ENCODE data around the gene SSBP3.

Gene SSBP3

GRCh38 chr1:54337928-54338327 is 68.3 kb downstream of the SSBP3 start:
- Histone ChIP-seq H3K4me2 (ENCODE audit: insufficient read depth, low read length) (no peak overlapping the region), H2AFZ (ENCODE audit: low read depth, low read length) (no peak overlapping the region), H3K27ac (ENCODE audit: low read length) (no peak overlapping the region), H3K36me3 (ENCODE audit: insufficient read depth, low read length) (peaks cover 56% of the 10 kb centered on the region), H3K79me2 (ENCODE audit: insufficient read depth, low read length) (peaks cover 97% of the 10 kb centered on the region), H3K4me3 (ENCODE audit: low read depth in 1 of 2, low read length in 2 of 2) (no peak overlapping the region), H3K9me3 (ENCODE audit: insufficient read depth, low read length, severe bottlenecking) (no peaks in the 10 kb centered on the region), H3K9ac (ENCODE audit: low read depth, low read length) (no peak overlapping the region), H4K20me1 (ENCODE audit: insufficient read depth, low read length) (peaks cover 76% of the 10 kb centered on the region), H3K27me3 (ENCODE audit: insufficient read depth, low read length, poor library complexity) (no peaks in the 10 kb centered on the region), H3K4me1 (ENCODE audit: insufficient read depth, low read length) (no peaks in the 10 kb centered on the region)
- TF ChIP-seq CTCF (IDR thresholded peaks at IDR 0.05; ENCODE audit: borderline replicate concordance, extremely low read depth, low read length, poor library complexity, severe bottlenecking) (no peak), EZH2 (IDR thresholded peaks at IDR 0.05; ENCODE audit: borderline replicate concordance, low read depth, low read length, severe bottlenecking) (no peak)
- ATAC-seq (ENCODE audit: insufficient read depth, low read depth) (no peak), DNase-seq (no peak)

- ATAC-seq (ENCODE audit: insufficient read depth, low read depth) (no peak), DNase-seq (no peak)
- H2AFZ ChIP-seq (ENCODE audit: low read depth, low read length): no peak overlapping the region
- peaks cover 76% of the 10 kb centered on the region for H4K20me1 ChIP-seq (ENCODE audit: insufficient read depth, low read length)
- no peak overlapping the region for H3K4me2 ChIP-seq (ENCODE audit: insufficient read depth, low read length)
- no peak overlapping the region for H3K9ac ChIP-seq (ENCODE audit: low read depth, low read length)
- H3K27ac ChIP-seq (ENCODE audit: low read length): no peak overlapping the region
- TF ChIP-seq EZH2 (IDR thresholded peaks at IDR 0.05; ENCODE audit: borderline replicate concordance, low read depth, low read length, severe bottlenecking) (no peak), CTCF (IDR thresholded peaks at IDR 0.05; ENCODE audit: borderline replicate concordance, extremely low read depth, low read length, poor library complexity, severe bottlenecking) (no peak)
- no peaks in the 10 kb centered on the region for H3K27me3 ChIP-seq (ENCODE audit: insufficient read depth, low read length, poor library complexity)
- peaks cover 58% of the 10 kb centered on the region for H3K36me3 ChIP-seq (ENCODE audit: insufficient read depth, low read length)
- H3K79me2 ChIP-seq (ENCODE audit: insufficient read depth, low read length): peaks cover 97% of the 10 kb centered on the region
- H3K4me3 ChIP-seq (ENCODE audit: low read depth in 1 of 2, low read length in 2 of 2): no peak overlapping the region
- H3K9me3 ChIP-seq (ENCODE audit: insufficient read depth, low read length, severe bottlenecking): no peaks in the 10 kb centered on the region
- no peaks in the 10 kb centered on the region for H3K4me1 ChIP-seq (ENCODE audit: insufficient read depth, low read length)
These were observed 69.2 kb downstream of the SSBP3 start for GRCh38 chr1:54337034-54337433.

GRCh38 chr1:54336116-54336515 is 70.1 kb downstream of the SSBP3 start:
- H3K9ac ChIP-seq (ENCODE audit: low read depth, low read length): no peak overlapping the region
- no peak overlapping the region for H2AFZ ChIP-seq (ENCODE audit: low read depth, low read length)
- no peak overlapping the region for H3K27ac ChIP-seq (ENCODE audit: low read length)
- ATAC-seq (ENCODE audit: insufficient read depth, low read depth): no peak
- H4K20me1 ChIP-seq (ENCODE audit: insufficient read depth, low read length): peaks cover 77% of the 10 kb centered on the region
- H3K79me2 ChIP-seq (ENCODE audit: insufficient read depth, low read length): peaks cover 97% of the 10 kb centered on the region
- no peak overlapping the region for H3K4me2 ChIP-seq (ENCODE audit: insufficient read depth, low read length)
- no peaks in the 10 kb centered on the region for H3K4me1 ChIP-seq (ENCODE audit: insufficient read depth, low read length)
- H3K4me3 ChIP-seq (ENCODE audit: low read depth in 1 of 2, low read length in 2 of 2): no peak overlapping the region
- no peak for TF ChIP-seq EZH2 (IDR thresholded peaks at IDR 0.05; ENCODE audit: borderline replicate concordance, low read depth, low read length, severe bottlenecking)
- no peak for TF ChIP-seq CTCF (IDR thresholded peaks at IDR 0.05; ENCODE audit: borderline replicate concordance, extremely low read depth, low read length, poor library complexity, severe bottlenecking)
- no peak for DNase-seq
- H3K27me3 ChIP-seq (ENCODE audit: insufficient read depth, low read length, poor library complexity): no peaks in the 10 kb centered on the region
- H3K9me3 ChIP-seq (ENCODE audit: insufficient read depth, low read length, severe bottlenecking): no peaks in the 10 kb centered on the region
- H3K36me3 ChIP-seq (ENCODE audit: insufficient read depth, low read length): peaks cover 62% of the 10 kb centered on the region

- peaks cover 62% of the 10 kb centered on the region for H3K36me3 ChIP-seq (ENCODE audit: insufficient read depth, low read length)
- H3K4me1 ChIP-seq (ENCODE audit: insufficient read depth, low read length): no peaks in the 10 kb centered on the region
- H3K27me3 ChIP-seq (ENCODE audit: insufficient read depth, low read length, poor library complexity): no peaks in the 10 kb centered on the region
- H3K9me3 ChIP-seq (ENCODE audit: insufficient read depth, low read length, severe bottlenecking): no peaks in the 10 kb centered on the region
- H3K4me3 ChIP-seq (ENCODE audit: low read depth in 1 of 2, low read length in 2 of 2): no peak overlapping the region
- TF ChIP-seq EZH2 (IDR thresholded peaks at IDR 0.05; ENCODE audit: borderline replicate concordance, low read depth, low read length, severe bottlenecking) (no peak), CTCF (IDR thresholded peaks at IDR 0.05; ENCODE audit: borderline replicate concordance, extremely low read depth, low read length, poor library complexity, severe bottlenecking) (no peak)
- ATAC-seq (ENCODE audit: insufficient read depth, low read depth): no peak
- H3K9ac ChIP-seq (ENCODE audit: low read depth, low read length): no peak overlapping the region
- H4K20me1 ChIP-seq (ENCODE audit: insufficient read depth, low read length): peaks cover 77% of the 10 kb centered on the region
- H3K79me2 ChIP-seq (ENCODE audit: insufficient read depth, low read length): peaks cover 97% of the 10 kb centered on the region
- no peak overlapping the region for H2AFZ ChIP-seq (ENCODE audit: low read depth, low read length)
- H3K4me2 ChIP-seq (ENCODE audit: insufficient read depth, low read length): no peak overlapping the region
- H3K27ac ChIP-seq (ENCODE audit: low read length): no peak overlapping the region
- no peak for DNase-seq
These were observed 70.5 kb downstream of the SSBP3 start for GRCh38 chr1:54335755-54336108.

All from DND-41 (cell line).